Gastroesophageal sphincter (tissue), 4 donors: ENCODE measurements around the gene AMHR2. TPM values are rescaled to one million over a fixed set of nuclear protein-coding genes. Genes with fewer than 3 reads are reported as not detected.
A peak's percentile ranks its signal among the peaks of the same experiment; 100 is the strongest.

Experiments
- ATAC-seq: fragments of 150-250 bp; one replicate; pipeline ENCODE4 v1.9.1; 2016; ENCODE audit warnings: mild to moderate bottlenecking, moderate library complexity
- H3K27ac ChIP-seq, 4 donors: fragments of 200-600 bp; sonication (generic) in 3 of 4; 1 replicate in 3 of 4; 2 replicates in 1 of 4; pipeline ENCODE4 v1.5.1; 2016 to 2019
- H3K27me3 ChIP-seq: fragments of 200-600 bp; sonication (generic); one replicate; pipeline ENCODE4 v1.5.1; 2019
- H3K36me3 ChIP-seq, 2 donors: fragments of 200-600 bp; sonication (generic); one replicate each; pipeline ENCODE4 v1.5.1; 2019; ENCODE audit warnings: control low read depth in 1 of 2
- H3K4me1 ChIP-seq, 3 donors: fragments of 200-600 bp; sonication (generic); 1 replicate in 2 of 3; 2 replicates in 1 of 3; pipeline ENCODE4 v1.5.1; 2016 to 2019; ENCODE audit warnings: control low read depth in 2 of 3
- H3K4me3 ChIP-seq, 2 donors: fragments of 200-600 bp; sonication (generic); one replicate each; pipeline ENCODE4 v1.5.1; 2019; ENCODE audit warnings: mild to moderate bottlenecking in 1 of 2, moderate library complexity in 1 of 2
- H3K9me3 ChIP-seq, 3 donors: fragments of 200-600 bp; sonication (generic); one replicate each; pipeline ENCODE4 v1.5.1; 2017 to 2019; ENCODE audit warnings: control low read depth in 2 of 3
- CTCF ChIP-seq, 4 experiments: fragments of 200-600 bp in 2 of 4; fragments of 450-650 bp in 2 of 4; sonication (generic) in 1 of 4; IDR thresholded peaks; one replicate each; pipeline ENCODE4 v1.5.1; 2017 to 2019; ENCODE audit warnings: antibody characterized with exemption in 4 of 4, mild to moderate bottlenecking in 2 of 4, moderate library complexity in 2 of 4
- EP300 ChIP-seq: sonication (generic); formaldehyde crosslinking; IDR thresholded peaks from one replicate; pipeline ENCODE4 v1.6.1; 2017; ENCODE audit warnings: antibody characterized with exemption, mild to moderate bottlenecking
- POLR2A ChIP-seq, 2 donors: fragments of 450-650 bp; IDR thresholded peaks; one replicate each; pipeline ENCODE4 v1.6.1; 2017; ENCODE audit warnings: antibody characterized with exemption in 2 of 2, mild to moderate bottlenecking in 2 of 2, moderate library complexity in 1 of 2
- POLR2AphosphoS5 ChIP-seq: sonication (generic); formaldehyde crosslinking; IDR thresholded peaks from one replicate; pipeline ENCODE4 v1.6.1; 2017; ENCODE audit warnings: antibody characterized with exemption
- WGBS, 2 donors: methylation state at CpG; one replicate each; pipeline ENCODE4 v1.1.5; 2018; ENCODE audit warnings: low coverage in 1 of 2; 5-methylcytosine and 5-hydroxymethylcytosine counted together
- total RNA-seq, 4 donors: library from RNA; depleted of rRNA; stranded (reverse); fragments of >200 nt; gene quantifications; one replicate each; pipeline ENCODE4 v1.1.0, GENCODE V29; 2016

AMHR2 gene
- total RNA-seq, 4 donors from 2014 or later = 0.13 TPM; not detected in 3

- H3K36me3 ChIP-seq = peaks cover 38 to 100% of the 10 kb centered on the region in 2 donors
- H3K27ac ChIP-seq = no peak overlapping the region
- no peak for TF ChIP-seq POLR2A (IDR thresholded peaks at IDR 0.05)
- TF ChIP-seq EP300 = no peak
- TF ChIP-seq POLR2AphosphoS5 = no peak
- TF ChIP-seq CTCF (IDR thresholded peaks at IDR 0.05) = no peak
- 48 to 51% methylated on average over 4 of the region's 4 CpGs for WGBS, 2 donors
- ATAC-seq = no peak
- no peak overlapping the region for H3K4me3 ChIP-seq
- peaks cover 9 to 67% (median 12%) of the 10 kb centered on the region in 3 donors for H3K4me1 ChIP-seq
- H3K9me3 ChIP-seq = no peaks in the 10 kb centered on the region
- no peaks in the 10 kb centered on the region for H3K27me3 ChIP-seq
Measured at GRCh38 chr12:53459097-53459496, 35.4 kb downstream of the AMHR2 start.

GRCh38 chr12:53461059-53461458 lies 37.4 kb downstream of the AMHR2 start:
- Histone ChIP-seq H3K4me3 (no peak overlapping the region), H3K27ac (peak overlapping the region in 3 of 4 donors; percentile 11 to 61 (median 36)), H3K9me3 (no peaks in the 10 kb centered on the region), H3K4me1 (peaks cover under 1 to 77% (median 10%) of the 10 kb centered on the region in 3 donors), H3K36me3 (peaks cover 38 to 100% of the 10 kb centered on the region in 2 donors), H3K27me3 (no peaks in the 10 kb centered on the region)
- ATAC-seq = peak; percentile 42
- 24 to 29% methylated on average over 3 of the region's 3 CpGs for WGBS, 2 donors
- no peak for TF ChIP-seq POLR2A (IDR thresholded peaks at IDR 0.05)
- TF ChIP-seq POLR2AphosphoS5 = no peak
- TF ChIP-seq CTCF (IDR thresholded peaks at IDR 0.05) = no peak
- no peak for TF ChIP-seq EP300

- H3K9me3 ChIP-seq = no peaks in the 10 kb centered on the region
- no peak overlapping the region for H3K4me3 ChIP-seq
- TF ChIP-seq EP300 = no peak
- no peak for TF ChIP-seq CTCF (IDR thresholded peaks at IDR 0.05)
- no peak for TF ChIP-seq POLR2AphosphoS5
- 67 to 75% methylated on average over 8 of the region's 8 CpGs for WGBS, 2 donors
- peak overlapping the region in 1 of 4 donors; percentile 61 for H3K27ac ChIP-seq
- H3K4me1 ChIP-seq = peaks cover 3 to 82% (median 10%) of the 10 kb centered on the region in 3 donors
- H3K27me3 ChIP-seq = no peaks in the 10 kb centered on the region
- ATAC-seq = no peak
- peaks cover 37 to 100% of the 10 kb centered on the region in 2 donors for H3K36me3 ChIP-seq
Measured at GRCh38 chr12:53461591-53461990, 37.9 kb downstream of the AMHR2 start.

GRCh38 chr12:53462935-53463334 lies 39.3 kb downstream of the AMHR2 start:
- peaks cover 3 to 88% (median 10%) of the 10 kb centered on the region in 3 donors for H3K4me1 ChIP-seq

More at GRCh38 chr12:53462935-53463334, 39.3 kb downstream of the AMHR2 start:
- Histone ChIP-seq H3K27me3 (no peaks in the 10 kb centered on the region), H3K9me3 (no peaks in the 10 kb centered on the region), H3K27ac (no peak overlapping the region), H3K36me3 (peaks cover 28 to 100% of the 10 kb centered on the region in 2 donors), H3K4me3 (no peak overlapping the region)
- TF ChIP-seq EP300 (no peak), CTCF (IDR thresholded peaks at IDR 0.05) (no peak), POLR2A (IDR thresholded peaks at IDR 0.05) (no peak), POLR2AphosphoS5 (no peak)
- no peak for ATAC-seq
- WGBS, 2 donors = 50 to 80% methylated on average over 2 to 3 of the region's 3 CpGs
